GM21576 (cell line): ENCODE results near the gene MYBL2.
A peak's percentile ranks its signal among the peaks of the same experiment; 100 is the strongest.
"Not testable (repeated sequence)": the region's sequence is repeated elsewhere in the genome, so short reads cannot be mapped to it uniquely, and the experiment has no call there.

ENCODE experiments used
- ATAC-seq: cut with Tn5 transposase; IDR thresholded peaks from one replicate; pipeline ENCODE4 v1.9.1; 2021; ENCODE audit warnings: mild to moderate bottlenecking, moderate library complexity; ENCODE audit not compliant: unreplicated experiment

The MYBL2 gene

GRCh38 chr20:43749734-43750294 is 82.9 kb downstream of the MYBL2 start:
- no peak for ATAC-seq

- no peak for ATAC-seq
These were observed 83.9 kb downstream of the MYBL2 start for GRCh38 chr20:43750774-43751166.

DNA sequence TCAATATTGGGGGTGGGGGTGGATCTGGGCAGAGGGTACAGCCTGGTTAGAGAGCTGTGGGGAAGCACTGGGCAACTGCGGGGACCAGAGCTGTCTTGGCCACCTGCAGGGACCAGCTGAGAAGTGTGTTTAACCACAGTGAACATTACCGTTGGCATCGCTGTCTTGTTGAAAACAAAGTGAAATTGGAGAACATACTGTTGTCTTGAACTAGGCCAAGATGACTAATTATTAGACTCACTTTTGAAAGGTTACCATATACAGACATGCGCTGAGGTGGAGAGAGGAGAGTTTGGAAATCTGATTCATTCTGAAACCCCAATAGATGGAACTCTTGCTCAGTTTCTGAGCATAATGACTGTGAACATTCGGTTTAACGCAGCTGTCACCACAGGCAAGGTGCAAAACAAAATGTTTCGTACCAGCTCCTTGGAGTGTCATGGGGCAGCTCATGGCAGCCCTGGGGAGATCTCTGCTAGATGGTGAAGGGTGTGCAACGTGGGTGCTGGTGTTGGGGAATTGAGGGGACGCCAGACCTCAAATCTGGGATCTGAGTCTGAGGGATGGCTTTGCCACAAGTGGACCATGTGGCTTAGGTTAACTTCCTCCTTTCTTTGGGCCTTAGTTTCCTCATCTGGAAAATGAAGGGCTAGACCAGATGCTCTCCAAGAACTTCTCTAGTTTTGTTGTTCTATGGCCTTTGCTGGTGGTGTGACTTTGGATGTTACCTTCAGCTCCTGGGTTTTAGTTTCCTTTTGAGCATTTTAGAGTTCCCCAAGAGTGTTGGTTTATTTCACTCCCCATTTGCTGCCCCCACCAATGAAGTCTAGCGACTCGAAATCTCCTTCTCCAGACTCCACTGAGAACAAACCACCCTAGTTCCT is 84.5 kb downstream of the MYBL2 start:
- peak; percentile 78 for ATAC-seq

DNA sequence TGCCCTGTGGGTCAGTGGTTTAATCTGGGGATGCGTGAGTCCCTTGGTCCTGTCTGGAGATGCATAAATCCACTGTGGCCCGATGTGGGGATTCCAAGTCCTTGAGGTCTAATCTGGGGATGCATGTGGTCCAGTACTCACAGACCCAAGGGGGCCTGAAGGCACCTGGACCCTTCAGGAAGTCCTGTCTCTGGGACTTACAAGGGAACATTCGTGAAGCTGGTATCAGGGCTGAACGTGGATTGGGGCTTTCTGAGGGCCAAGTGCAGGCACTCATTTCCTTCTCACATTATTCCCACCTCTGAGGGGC is 85.1 kb downstream of the MYBL2 start:
- ATAC-seq, result no peak

GRCh38 chr20:43752561-43753301 is 85.8 kb downstream of the MYBL2 start:
- peak; percentile 44 for ATAC-seq

DNA sequence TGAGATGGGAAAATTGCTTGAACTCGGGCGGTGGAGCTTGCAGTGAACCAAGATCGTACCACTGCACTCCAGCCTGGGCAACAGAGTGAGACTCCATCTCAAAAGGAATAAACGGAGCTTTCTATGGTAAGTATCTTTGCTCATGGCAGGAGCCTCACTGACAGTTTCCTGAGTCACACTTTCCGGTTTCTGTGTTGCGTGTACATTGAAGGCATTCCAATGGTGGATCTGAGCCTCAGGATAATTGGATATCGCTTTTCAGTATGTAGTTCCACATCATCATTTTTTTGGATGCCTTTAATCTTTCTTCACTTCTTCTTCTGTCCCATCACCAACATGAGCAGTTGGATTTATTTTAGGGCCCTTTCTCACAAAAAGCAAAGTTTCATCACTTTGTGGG is 88.5 kb downstream of the MYBL2 start:
- no peak for ATAC-seq

DNA sequence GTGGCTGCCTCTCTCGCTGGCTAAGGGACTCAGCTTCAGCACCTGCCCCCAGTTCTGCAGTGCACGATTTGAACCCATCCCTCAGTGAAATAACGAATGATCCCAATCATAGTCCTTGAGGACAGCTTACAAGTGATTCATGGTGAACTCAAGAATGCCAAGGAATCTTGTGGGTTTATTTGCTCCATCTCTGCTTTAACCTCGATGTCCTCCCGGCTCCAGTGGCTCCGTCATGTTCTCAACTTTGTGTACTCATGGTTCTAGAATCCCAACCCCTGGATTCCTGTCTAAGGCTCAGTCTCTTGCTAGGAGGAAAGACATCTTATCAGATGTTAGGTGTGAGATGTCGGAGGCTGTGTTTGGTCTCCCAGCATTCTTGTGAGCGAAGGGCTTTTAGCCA is 88.9 kb downstream of the MYBL2 start:
- no peak for ATAC-seq

GRCh38 chr20:43757888-43758287 is 91.0 kb downstream of the MYBL2 start:
- ATAC-seq, result not testable (repeated sequence)

DNA sequence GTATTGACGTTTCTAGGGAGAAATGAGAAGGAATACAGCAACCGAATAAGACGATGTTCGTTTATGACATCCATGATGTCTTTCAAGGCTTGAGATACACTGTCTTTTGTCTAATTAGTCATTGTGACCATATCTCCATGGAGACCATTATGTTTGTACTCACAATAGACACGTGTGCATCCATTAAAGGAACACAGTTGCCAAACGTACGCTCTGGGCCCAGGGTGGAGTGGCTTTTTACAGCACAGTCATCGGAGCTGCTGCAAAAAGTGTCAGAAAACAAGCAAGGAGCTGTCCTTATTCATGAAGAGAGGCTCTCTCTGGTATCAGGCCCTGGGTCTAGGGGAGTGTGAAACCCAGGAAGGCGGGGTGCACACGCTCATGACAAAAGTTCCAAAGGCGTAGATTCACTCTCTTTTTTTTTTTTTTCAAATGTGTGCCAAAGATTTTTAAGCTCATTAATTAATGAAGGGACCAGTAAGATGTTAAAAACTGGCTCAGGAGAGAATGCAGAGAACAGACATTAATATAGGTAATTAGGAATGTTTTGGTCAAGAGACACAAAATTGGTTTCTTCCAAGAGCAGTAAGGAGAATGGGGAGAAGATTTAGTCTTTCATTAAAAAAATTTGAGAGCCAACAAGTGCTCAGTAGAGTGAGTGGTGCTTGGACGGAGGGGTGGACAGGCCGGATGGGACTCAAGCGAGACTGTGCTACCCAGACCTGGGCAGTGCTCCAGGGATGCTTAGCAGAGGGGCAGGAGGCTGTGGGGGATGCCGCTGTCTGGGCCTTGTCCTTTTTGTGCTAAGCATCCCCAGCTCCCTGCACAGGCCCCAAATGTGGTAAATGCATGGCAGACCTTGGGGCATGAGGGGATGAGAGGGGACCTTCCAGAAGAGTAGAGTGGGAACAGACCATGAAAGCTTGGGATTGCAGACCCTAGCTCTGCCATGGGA is 94.7 kb downstream of the MYBL2 start:
- ATAC-seq, result no peak

DNA sequence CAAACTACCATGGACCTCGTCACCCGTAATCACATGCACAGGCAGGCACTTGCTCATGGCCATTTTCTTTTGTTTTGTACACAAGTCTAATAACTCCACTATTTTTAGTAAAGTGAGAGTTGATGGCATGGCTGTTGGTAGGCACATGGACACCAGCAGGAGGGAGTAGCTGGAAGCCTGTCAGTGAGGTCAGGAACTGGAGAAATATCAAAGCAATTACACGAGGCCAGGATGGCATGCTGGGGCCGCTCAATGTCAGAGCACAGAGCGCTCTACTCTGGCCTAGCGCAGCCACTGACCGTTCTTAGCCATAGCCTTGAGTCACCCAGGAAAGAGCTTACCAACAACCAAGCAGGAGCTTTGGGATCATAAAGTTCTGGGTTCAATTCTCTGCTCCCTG is 96.0 kb downstream of the MYBL2 start:
- no peak for ATAC-seq

DNA sequence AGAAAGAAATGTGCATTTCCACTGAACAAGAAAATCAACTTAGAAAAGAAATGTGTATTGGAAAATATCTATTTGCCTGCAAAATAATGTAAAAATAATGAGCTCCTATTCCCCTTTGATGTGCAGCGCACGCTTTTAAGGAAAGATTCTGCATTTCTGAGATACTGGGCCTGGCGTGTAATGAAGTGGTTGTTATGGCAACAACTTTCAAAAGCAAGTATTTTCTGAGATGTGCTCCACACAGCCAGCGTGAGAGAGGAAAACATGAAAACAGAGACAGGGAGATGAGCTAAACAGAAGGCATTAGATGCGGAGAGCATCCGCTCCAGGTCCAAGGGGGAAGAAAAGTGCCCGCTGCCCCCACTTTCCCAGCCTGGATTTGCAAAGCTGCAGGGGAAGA is 99.0 kb downstream of the MYBL2 start:
- ATAC-seq, result no peak
